Gastrocnemius medialis (tissue), 4 donors: ENCODE results near the gene LRRC23. TPM values are rescaled to one million over a fixed set of nuclear protein-coding genes. Genes with fewer than 3 reads are reported as not detected.

Experiments used
- ATAC-seq, 2 donors: fragments of 150-250 bp; one replicate each; pipeline ENCODE4 v1.9.1; 2016
- DNase-seq, 2 donors: peaks; one replicate each; pipeline ENCODE4 v3.0.0-alpha.2; 2019
- H3K27ac ChIP-seq, 4 donors: fragments of 200-600 bp; sonication (generic); 1 replicate in 1 of 4; 2 replicates in 3 of 4; pipeline ENCODE4 v1.5.1; 2016 to 2018; ENCODE audit warnings: mild to moderate bottlenecking in 2 of 4, moderate library complexity in 1 of 4
- H3K27me3 ChIP-seq, 3 donors: fragments of 200-600 bp; sonication (generic) in 2 of 3; 1 replicate in 1 of 3; 2 replicates in 2 of 3; pipeline versions ENCODE4 v1.5.1 to v1.6.0; 2016 to 2019; ENCODE audit warnings: mild to moderate bottlenecking in 1 of 3, moderate library complexity in 1 of 3
- H3K36me3 ChIP-seq, 2 donors: fragments of 200-600 bp; sonication (generic) in 1 of 2; one replicate each; pipeline ENCODE4 v1.5.1; 2017 to 2018
- H3K4me1 ChIP-seq, 2 donors: fragments of 200-600 bp; sonication (generic) in 1 of 2; one replicate each; pipeline ENCODE4 v1.5.1; 2016 to 2017; ENCODE audit warnings: mild to moderate bottlenecking in 2 of 2
- H3K4me3 ChIP-seq, 4 donors: fragments of 200-600 bp; sonication (generic) in 3 of 4; 1 replicate in 1 of 4; 2 replicates in 3 of 4; pipeline ENCODE4 v1.5.1; 2016 to 2019; ENCODE audit warnings: mild to moderate bottlenecking in 2 of 4
- H3K9me3 ChIP-seq, 3 donors: fragments of 200-600 bp; sonication (generic) in 2 of 3; 1 replicate in 1 of 3; 2 replicates in 2 of 3; pipeline ENCODE4 v1.5.1; 2016 to 2019
- CTCF ChIP-seq, 5 experiments: fragments of 450-650 bp in 3 of 5; fragments of 200-600 bp in 2 of 5; sonication (generic) in 2 of 5; IDR thresholded peaks in 4 of 5; conservative IDR thresholded peaks in 1 of 5; 1 replicate in 4 of 5; 2 replicates in 1 of 5; pipeline ENCODE4 v1.5.1; 2016 to 2019; ENCODE audit warnings: antibody characterized with exemption in 5 of 5, mild to moderate bottlenecking in 3 of 5, moderate library complexity in 3 of 5
- POLR2A ChIP-seq, 2 donors: fragments of 450-650 bp; IDR thresholded peaks; one replicate each; pipeline ENCODE4 v1.6.1; 2017; ENCODE audit warnings: antibody characterized with exemption in 2 of 2, mild to moderate bottlenecking in 2 of 2, moderate library complexity in 2 of 2
- in situ Hi-C, 4 donors: fragments of 200-750 bp; cut with MboI; loops; one replicate each; pipeline versions ENCODE4 v1.15.0 to v1.8.0; 2017; ENCODE audit warnings: low sequenced_read_pairs in 4 of 4
- intact Hi-C: fragments of 100-400 bp; cut with DNase I; formaldehyde crosslinking; loops from one replicate; pipeline ENCODE4 v1.15.1; 2023; ENCODE audit warnings: low total_unique reads
- total RNA-seq, 4 donors: library from RNA; depleted of rRNA; stranded (reverse); fragments of >200 nt; gene quantifications; one replicate each; pipeline versions ENCODE4 v1.1.0 to v1.2.3, GENCODE V29; 2016

Gene LRRC23
- total RNA-seq, 4 donors from 2014 or later = 6.5 to 14.0 (median 11.0) TPM

- Histone ChIP-seq H3K27ac (peak overlapping the region; percentile 90 to 94 (median 93)), H3K4me1 (peaks cover 22 to 47% of the 10 kb centered on the region in 2 donors), H3K27me3 (no peaks in the 10 kb centered on the region), H3K4me3 (no peak overlapping the region), H3K9me3 (no peaks in the 10 kb centered on the region), H3K36me3 (peaks cover 0 to 16% of the 10 kb centered on the region in 2 donors)
- intact Hi-C loops (loop anchor here (5.0 kb wide), 2 partner anchors 75 to 150 kb away; partner anchors contain the start of genes C1R and TPI1), in situ Hi-C loops (loop anchor here in 2 of 4 donors (10.0 to 25.0 kb wide), 2 partner anchors 170 to 173 kb away; partner anchors contain the start of gene C1RL (in 1 of the 2))
- ATAC-seq (no peak), DNase-seq (peak in 1 of 2 donors; percentile 43)
- TF ChIP-seq CTCF (IDR thresholded peaks at IDR 0.05 in 4 of 5, conservative IDR thresholded peaks at IDR 0.05 in 1 of 5) (no peak), POLR2A (IDR thresholded peaks at IDR 0.05) (no peak)
These were observed 37.7 kb downstream of the LRRC23 start for GRCh38 chr12:6942331-6942665.

GRCh38 chr12:6943389-6943721, 38.7 kb downstream of the LRRC23 start:
- peak overlapping the region; percentile 67 to 82 (median 78) for H3K4me3 ChIP-seq
- intact Hi-C loops (loop anchor here (1.0 to 5.0 kb wide), 3 partner anchors 75 to 149 kb away; partner anchors contain the start of genes C1R, LPCAT3 and TPI1), in situ Hi-C loops (loop anchor here in 2 of 4 donors (10.0 to 25.0 kb wide), 2 partner anchors 169 to 171 kb away; partner anchors contain the start of gene C1RL (in 1 of the 2))
- DNase-seq (peak; percentile 82 to 88), ATAC-seq (peak; percentile 81)
- TF ChIP-seq POLR2A (IDR thresholded peaks at IDR 0.05) (no peak), CTCF (IDR thresholded peaks at IDR 0.05 in 4 of 5, conservative IDR thresholded peaks at IDR 0.05 in 1 of 5) (no peak)
- H3K4me1 ChIP-seq = peaks cover 19 to 40% of the 10 kb centered on the region in 2 donors
- peaks cover 0 to 17% of the 10 kb centered on the region in 2 donors for H3K36me3 ChIP-seq
- peak overlapping the region; percentile 90 to 94 (median 93) for H3K27ac ChIP-seq
- H3K27me3 ChIP-seq = no peaks in the 10 kb centered on the region
- no peaks in the 10 kb centered on the region for H3K9me3 ChIP-seq

- Histone ChIP-seq H3K9me3 (no peaks in the 10 kb centered on the region), H3K36me3 (peaks cover 0 to 17% of the 10 kb centered on the region in 2 donors), H3K4me3 (peak within 1 kb of the TSS; percentile 67 to 82 (median 78)), H3K4me1 (peaks cover 14 to 35% of the 10 kb centered on the region in 2 donors), H3K27ac (peak within 1 kb of the TSS; percentile 90 to 94 (median 93)), H3K27me3 (no peaks in the 10 kb centered on the region)
- in situ Hi-C loops (loop anchor here in 2 of 4 donors (10.0 to 25.0 kb wide), 2 partner anchors 168 to 171 kb away; partner anchors contain the start of gene C1RL (in 1 of the 2)), intact Hi-C loops (loop anchor here (1.0 to 5.0 kb wide), 7 partner anchors 17 to 165 kb away; partner anchors contain the start of genes C1R, C1RL, EMG1 and LPCAT3)
- DNase-seq (peak in 1 of 2 donors; percentile 79), ATAC-seq (peak; percentile 72 to 74)
- TF ChIP-seq POLR2A (IDR thresholded peaks at IDR 0.05) (peak; percentile 79 to 90), CTCF (IDR thresholded peaks at IDR 0.05 in 4 of 5, conservative IDR thresholded peaks at IDR 0.05 in 1 of 5) (no peak)
These were observed 39.2 kb downstream of the LRRC23 start, which contains the start of the genes C12orf57 and RNU7-1 for GRCh38 chr12:6943722-6944380. Gene C12orf57 (plus strand): TSS chr12:6944022. CDS start chr12:6944122, 100 bp downstream. Gene RNU7-1 (plus strand): TSS chr12:6943816.

GRCh38 chr12:6944381-6945186, 40.0 kb downstream of the LRRC23 start:
- no peak for TF ChIP-seq POLR2A (IDR thresholded peaks at IDR 0.05)
- TF ChIP-seq CTCF (IDR thresholded peaks at IDR 0.05 in 4 of 5, conservative IDR thresholded peaks at IDR 0.05 in 1 of 5) = peak; percentile 89 to 96 (median 92)
- Histone ChIP-seq H3K9me3 (no peaks in the 10 kb centered on the region), H3K27me3 (no peaks in the 10 kb centered on the region), H3K27ac (peak overlapping the region; percentile 90 to 94 (median 93)), H3K4me1 (peaks cover 13 to 30% of the 10 kb centered on the region in 2 donors), H3K4me3 (peak overlapping the region; percentile 67 to 82 (median 78)), H3K36me3 (peaks cover 0 to 17% of the 10 kb centered on the region in 2 donors)
- intact Hi-C loops (loop anchor here (1.0 to 5.0 kb wide), 6 partner anchors 17 to 164 kb away; partner anchors contain the start of genes C1R, C1RL, EMG1 and PHB2), in situ Hi-C loops (loop anchor here in 2 of 4 donors (10.0 to 25.0 kb wide), 2 partner anchors 168 to 170 kb away; partner anchors contain the start of gene C1RL (in 1 of the 2))
- ATAC-seq (peak; percentile 62 to 66), DNase-seq (peak; percentile 83 to 89)
